NCI-H2227 (cell line): ENCODE measurements around the gene PALLD.
"Not testable (repeated sequence)": the region's sequence is repeated elsewhere in the genome, so short reads cannot be mapped to it uniquely, and the experiment has no call there.

Experiments used
- DNase-seq: peaks from one replicate; lab custom pipeline; 2025; ENCODE audit not compliant: unreplicated experiment; lab: John Stamatoyannopoulos, UW

PALLD gene

GRCh38 chr4:168724686-168725411, 228.0 kb downstream of the PALLD start:
- DNase-seq: no peak

- no peak for DNase-seq
Observed at GRCh38 chr4:168725930-168726329, 229.1 kb downstream of the PALLD start.

- DNase-seq: not testable (repeated sequence)
Observed at GRCh38 chr4:168727181-168727580, 230.3 kb downstream of the PALLD start.

- no peak for DNase-seq
Observed at GRCh38 chr4:168731006-168731636, 234.3 kb downstream of the PALLD start.

- DNase-seq: no peak
Observed at GRCh38 chr4:168731706-168732414, 235.0 kb downstream of the PALLD start.

GRCh38 chr4:168732714-168733113, 235.9 kb downstream of the PALLD start:
- DNase-seq: no peak

GRCh38 chr4:168734703-168735678, 238.1 kb downstream of the PALLD start:
- DNase-seq: no peak

- DNase-seq: no peak
Observed at GRCh38 chr4:168735735-168736134, 238.9 kb downstream of the PALLD start.

GRCh38 chr4:168736860-168737805, 240.3 kb downstream of the PALLD start:
- no peak for DNase-seq

- DNase-seq: no peak
Observed at GRCh38 chr4:168737806-168738172, 240.9 kb downstream of the PALLD start.

- no peak for DNase-seq
Observed at GRCh38 chr4:168739886-168740285, 243.0 kb downstream of the PALLD start.

- no peak for DNase-seq
Observed at GRCh38 chr4:168740691-168741090, 243.8 kb downstream of the PALLD start.

- DNase-seq: no peak
Observed at GRCh38 chr4:168741281-168742173, 244.7 kb downstream of the PALLD start.

GRCh38 chr4:168743131-168743530, 246.3 kb downstream of the PALLD start:
- DNase-seq: no peak

GRCh38 chr4:168743601-168744000, 246.7 kb downstream of the PALLD start:
- DNase-seq: no peak

- DNase-seq: no peak
Observed at GRCh38 chr4:168744021-168744420, 247.2 kb downstream of the PALLD start.

GRCh38 chr4:168748807-168749206, 252.0 kb downstream of the PALLD start:
- DNase-seq: no peak

GRCh38 chr4:168751263-168752225, 254.7 kb downstream of the PALLD start:
- DNase-seq: no peak
